Neural progenitor cell (in vitro differentiated cells): ENCODE results near the gene STK33. TPM values are rescaled to one million over a fixed set of nuclear protein-coding genes. Genes with fewer than 3 reads are reported as not detected.

Experiments used
- DNase-seq: peaks from one replicate; pipeline ENCODE4 v3.0.0-alpha.2; 2016; ENCODE audit warnings: low spot score
- H2AFZ ChIP-seq: fragments of 200-600 bp; sonication (generic); replicated peaks from 2 replicates; pipeline ENCODE4 v1.6.1; 2016; ENCODE audit warnings: antibody characterized with exemption
- H3F3A ChIP-seq: fragments of 200-600 bp; sonication (generic); 2 replicates; pipeline ENCODE4 v1.6.1; 2016; ENCODE audit warnings: antibody characterized with exemption, low read depth
- H3K27ac ChIP-seq: fragments of 200-600 bp; sonication (generic); 2 replicates; pipeline ENCODE4 v1.5.1; 2016; ENCODE audit warnings: mild to moderate bottlenecking
- H3K27me3 ChIP-seq: fragments of 200-600 bp; sonication (generic); 2 replicates; pipeline ENCODE4 v1.6.1; 2016; ENCODE audit warnings: mild to moderate bottlenecking, moderate library complexity
- H3K36me3 ChIP-seq: fragments of 200-600 bp; sonication (generic); 2 replicates; pipeline ENCODE4 v1.5.1; 2016
- H3K4me1 ChIP-seq: fragments of 200-600 bp; sonication (generic); 2 replicates; pipeline ENCODE4 v1.6.1; 2016; ENCODE audit warnings: mixed run types
- H3K4me2 ChIP-seq: fragments of 200-600 bp; sonication (generic); 2 replicates; pipeline ENCODE4 v1.6.1; 2016
- H3K4me3 ChIP-seq: fragments of 200-600 bp; sonication (generic); 2 replicates; pipeline ENCODE4 v1.5.1; 2016
- H3K79me2 ChIP-seq: fragments of 200-600 bp; sonication (generic); 2 replicates; pipeline ENCODE4 v1.6.1; 2016; ENCODE audit warnings: low read depth
- H3K9ac ChIP-seq: fragments of 200-600 bp; sonication (generic); 2 replicates; pipeline ENCODE4 v1.6.1; 2016
- H3K9me3 ChIP-seq: fragments of 200-600 bp; sonication (generic); 2 replicates; pipeline ENCODE4 v1.5.1; 2016; ENCODE audit warnings: low read depth
- H4K20me1 ChIP-seq: fragments of 200-600 bp; sonication (generic); 2 replicates; pipeline ENCODE4 v1.6.1; 2016; ENCODE audit warnings: low read depth
- H3K27ac Mint-ChIP-seq: 3 replicates; pipeline ENCODE4 v1.8.0; 2021; ENCODE audit warnings: mixed read lengths
- H3K27me3 Mint-ChIP-seq: 2 replicates; pipeline ENCODE4 v1.8.0; 2022; ENCODE audit warnings: low read depth, mild to moderate bottlenecking, inconsistent platforms, moderate library complexity, mixed read lengths; ENCODE audit not compliant: insufficient read depth
- H3K36me3 Mint-ChIP-seq: 3 replicates; pipeline ENCODE4 v1.8.0; 2021; ENCODE audit warnings: mixed read lengths
- H3K4me1 Mint-ChIP-seq: 3 replicates; pipeline ENCODE4 v1.8.0; 2021; ENCODE audit warnings: mixed read lengths
- H3K4me3 Mint-ChIP-seq: 3 replicates; pipeline ENCODE4 v1.8.0; 2021; ENCODE audit warnings: mild to moderate bottlenecking, moderate library complexity, mixed read lengths
- H3K9me3 Mint-ChIP-seq: 3 replicates; pipeline ENCODE4 v1.8.0; 2020; ENCODE audit warnings: mixed read lengths
- EZH2 ChIP-seq: fragments of 200-600 bp; sonication (generic); IDR thresholded peaks from 2 replicates; pipeline ENCODE4 v1.6.1; 2017; ENCODE audit warnings: antibody characterized with exemption, mild to moderate bottlenecking, moderate library complexity
- EZH2phosphoT487 ChIP-seq: fragments of 200-600 bp; sonication (generic); IDR thresholded peaks from 2 replicates; pipeline ENCODE4 v1.6.1; 2017; ENCODE audit warnings: antibody characterized with exemption
- total RNA-seq: library from RNA; depleted of rRNA; stranded (reverse); fragments of >200 nt; gene quantifications from 2 replicates; pipeline ENCODE4 v1.2.3, GENCODE V29; 2015; ENCODE audit warnings: low replicate concordance
- TF ChIP-seq, protein P1 (sequence below): fragments of 200-600 bp; sonication (generic); IDR thresholded peaks from 2 replicates; pipeline ENCODE4 v1.5.1; 2017; ENCODE audit warnings: antibody characterized with exemption, mild to moderate bottlenecking

Gene STK33
- total RNA-seq, 1 donor from 2014 or later, result 56.5 TPM

DNA sequence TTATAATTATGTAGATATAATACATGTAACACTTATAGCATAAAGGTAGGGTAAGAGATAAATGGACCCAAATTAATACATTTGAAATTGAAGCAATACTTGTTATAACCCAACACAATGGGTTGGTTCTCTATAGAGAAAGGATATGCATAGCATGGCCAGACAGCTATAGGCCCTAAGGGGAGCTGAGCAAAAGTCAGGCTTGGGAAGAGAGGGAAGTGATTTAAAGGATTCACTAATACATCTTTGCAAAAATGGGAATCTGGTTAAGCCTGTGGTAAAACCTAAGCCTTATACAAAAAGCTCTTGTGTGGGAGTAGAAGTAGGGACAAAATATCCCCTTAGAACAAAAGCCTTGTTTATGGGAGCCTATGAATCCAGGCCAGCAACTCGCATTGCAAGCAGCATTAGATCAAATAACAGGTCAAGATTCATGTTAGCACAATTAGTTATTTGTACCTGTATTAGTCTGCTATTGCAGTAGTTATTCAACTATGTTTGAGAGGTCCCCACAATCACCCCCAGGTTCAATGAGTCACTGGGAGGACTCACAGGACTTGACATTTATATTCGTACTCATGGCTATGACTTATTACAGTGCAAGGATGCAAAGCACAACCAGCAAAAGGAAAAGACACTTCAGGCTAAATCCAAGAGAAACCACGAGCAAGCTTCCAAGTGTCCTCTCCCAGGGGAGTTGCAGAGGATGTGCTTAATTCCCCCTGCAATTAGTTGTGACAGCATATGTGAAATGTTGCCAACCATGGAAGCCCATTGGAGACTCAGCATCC is 185.7 kb downstream of the STK33 start:
- peaks cover 8% of the 10 kb centered on the region for H3K9me3 Mint-ChIP-seq
- H3K4me3 ChIP-seq, result no peak overlapping the region
- H4K20me1 ChIP-seq, result no peaks in the 10 kb centered on the region
- H3K27me3 ChIP-seq, result no peaks in the 10 kb centered on the region
- no peaks in the 10 kb centered on the region for H3K79me2 ChIP-seq
- DNase-seq, result no peak
- H3K36me3 Mint-ChIP-seq, result peaks cover 4% of the 10 kb centered on the region
- no peak overlapping the region for H3K27ac ChIP-seq
- H3K9me3 ChIP-seq, result no peaks in the 10 kb centered on the region
- H3K4me3 Mint-ChIP-seq, result no peak overlapping the region
- TF ChIP-seq EZH2 (no peak), EZH2phosphoT487 (no peak)
- TF ChIP-seq, protein P1, sequence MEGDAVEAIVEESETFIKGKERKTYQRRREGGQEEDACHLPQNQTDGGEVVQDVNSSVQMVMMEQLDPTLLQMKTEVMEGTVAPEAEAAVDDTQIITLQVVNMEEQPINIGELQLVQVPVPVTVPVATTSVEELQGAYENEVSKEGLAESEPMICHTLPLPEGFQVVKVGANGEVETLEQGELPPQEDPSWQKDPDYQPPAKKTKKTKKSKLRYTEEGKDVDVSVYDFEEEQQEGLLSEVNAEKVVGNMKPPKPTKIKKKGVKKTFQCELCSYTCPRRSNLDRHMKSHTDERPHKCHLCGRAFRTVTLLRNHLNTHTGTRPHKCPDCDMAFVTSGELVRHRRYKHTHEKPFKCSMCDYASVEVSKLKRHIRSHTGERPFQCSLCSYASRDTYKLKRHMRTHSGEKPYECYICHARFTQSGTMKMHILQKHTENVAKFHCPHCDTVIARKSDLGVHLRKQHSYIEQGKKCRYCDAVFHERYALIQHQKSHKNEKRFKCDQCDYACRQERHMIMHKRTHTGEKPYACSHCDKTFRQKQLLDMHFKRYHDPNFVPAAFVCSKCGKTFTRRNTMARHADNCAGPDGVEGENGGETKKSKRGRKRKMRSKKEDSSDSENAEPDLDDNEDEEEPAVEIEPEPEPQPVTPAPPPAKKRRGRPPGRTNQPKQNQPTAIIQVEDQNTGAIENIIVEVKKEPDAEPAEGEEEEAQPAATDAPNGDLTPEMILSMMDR, result no peak
- no peaks in the 10 kb centered on the region for H3K4me1 Mint-ChIP-seq
- H3K4me1 ChIP-seq, result no peaks in the 10 kb centered on the region
- H3K9ac ChIP-seq, result no peak overlapping the region
- H3F3A ChIP-seq, result no peaks in the 10 kb centered on the region
- no peak overlapping the region for H3K4me2 ChIP-seq
- H3K36me3 ChIP-seq, result peaks cover 4% of the 10 kb centered on the region
- no peak overlapping the region for H3K27ac Mint-ChIP-seq
- H2AFZ ChIP-seq, result no peak overlapping the region
- H3K27me3 Mint-ChIP-seq, result no peaks in the 10 kb centered on the region

DNA sequence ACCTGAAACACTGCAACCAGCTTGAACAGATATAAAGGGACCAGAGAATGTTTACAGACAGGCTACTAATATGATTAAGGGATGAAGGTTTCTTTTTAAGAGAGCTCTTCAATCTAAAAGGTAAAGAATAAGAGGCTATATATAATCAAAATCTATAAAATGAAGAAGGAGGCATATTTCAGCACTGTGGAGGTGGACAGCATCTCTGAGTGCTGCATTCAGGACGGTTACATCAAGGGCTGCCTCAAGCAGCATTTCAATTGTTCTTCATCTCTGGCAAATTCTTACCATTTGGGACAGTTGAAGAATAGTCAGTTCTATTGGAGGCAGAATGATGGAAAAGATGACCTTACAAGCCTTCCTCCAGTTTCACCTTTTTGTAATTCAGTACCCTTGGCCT is 190.7 kb downstream of the STK33 start:
- Histone ChIP-seq H3K4me3 (no peak overlapping the region), H3F3A (no peaks in the 10 kb centered on the region), H3K27me3 (no peaks in the 10 kb centered on the region), H3K4me2 (no peak overlapping the region), H3K4me1 (no peaks in the 10 kb centered on the region), H3K27ac (no peak overlapping the region), H3K79me2 (no peaks in the 10 kb centered on the region), H3K9ac (no peak overlapping the region), H3K36me3 (peaks cover 4% of the 10 kb centered on the region), H2AFZ (no peak overlapping the region), H4K20me1 (no peaks in the 10 kb centered on the region), H3K9me3 (no peaks in the 10 kb centered on the region)
- Mint-ChIP-seq H3K4me1 (no peaks in the 10 kb centered on the region), H3K9me3 (peaks cover 11% of the 10 kb centered on the region), H3K36me3 (peaks cover 8% of the 10 kb centered on the region), H3K27ac (no peak overlapping the region), H3K27me3 (peaks cover 2% of the 10 kb centered on the region), H3K4me3 (no peak overlapping the region)
- DNase-seq, result peak; percentile 16
- TF ChIP-seq EZH2phosphoT487 (no peak), EZH2 (no peak)
- TF ChIP-seq, protein P1, result no peak

DNA sequence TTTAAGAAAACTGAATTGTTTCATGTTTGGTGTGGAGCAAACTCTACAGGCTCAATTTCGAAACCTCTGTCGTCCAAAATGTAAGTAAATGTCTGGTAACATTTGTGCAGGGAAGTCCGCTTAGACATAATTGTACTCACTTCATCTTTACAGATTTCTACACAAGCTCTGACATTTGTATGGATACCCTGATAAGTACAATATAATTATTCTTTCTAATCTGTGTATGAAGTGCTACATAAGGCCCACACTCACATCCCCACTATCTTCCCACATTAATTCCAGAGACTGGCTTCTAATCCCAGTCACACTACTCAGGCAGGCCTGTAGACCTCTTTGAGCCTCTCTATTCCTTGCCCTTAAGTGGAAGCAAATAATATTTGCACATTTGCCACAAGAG is 201.1 kb downstream of the STK33 start:
- Histone ChIP-seq H4K20me1 (no peaks in the 10 kb centered on the region), H3K4me3 (no peak overlapping the region), H3K79me2 (no peaks in the 10 kb centered on the region), H2AFZ (no peak overlapping the region), H3K27me3 (no peaks in the 10 kb centered on the region), H3F3A (no peaks in the 10 kb centered on the region), H3K4me1 (peaks cover 16% of the 10 kb centered on the region), H3K36me3 (no peaks in the 10 kb centered on the region), H3K9ac (no peak overlapping the region), H3K27ac (no peak overlapping the region), H3K4me2 (no peak overlapping the region), H3K9me3 (peaks cover 6% of the 10 kb centered on the region)
- Mint-ChIP-seq H3K9me3 (peaks cover 9% of the 10 kb centered on the region), H3K4me3 (no peak overlapping the region), H3K27me3 (no peaks in the 10 kb centered on the region), H3K4me1 (peaks cover 16% of the 10 kb centered on the region), H3K36me3 (peaks cover 13% of the 10 kb centered on the region), H3K27ac (no peak overlapping the region)
- TF ChIP-seq, protein P1, result no peak
- TF ChIP-seq EZH2, result no peak
- TF ChIP-seq EZH2phosphoT487, result no peak
- DNase-seq, result no peak
